IMR-90 (cell line): ENCODE results near the gene TSC22D3. TPM values are rescaled to one million over a fixed set of nuclear protein-coding genes. Genes with fewer than 3 reads are reported as not detected.

Source experiments
- ATAC-seq: fragments of 200-7000 bp; cut with Tn5 transposase; 2 replicates; pipeline ENCODE4 v1.9.1; 2020; ENCODE audit warnings: low read depth, mild to moderate bottlenecking, moderate library complexity
- BruUV-seq: library from RNA; stranded (reverse); fragments of 400-500 nt; replicated peaks from 2 replicates; lab custom pipeline; 2021; lab: Mats Ljungman, UMichigan
- CTCF ChIA-PET: fragments of 300-600 bp; formaldehyde crosslinking; extraction: SDS; loops from one replicate; lab custom pipeline; 2021; ENCODE audit warnings: antibody characterized with exemption; lab: Yijun Ruan, JAX
- POLR2A ChIA-PET: fragments of 300-600 bp; sonication (Branson Sonifier 250); formaldehyde crosslinking; loops from one replicate; lab custom pipeline; 2022; ENCODE audit warnings: antibody characterized with exemption; ENCODE audit not compliant: unreplicated experiment; lab: Charles Lee
- DNase-seq: peaks from one replicate; pipeline ENCODE4 v3.0.0; 2013
- H2AFZ ChIP-seq: replicated peaks from 2 replicates; pipeline ENCODE3; 2013; ENCODE audit warnings: low read length, mild to moderate bottlenecking; ENCODE audit not compliant: poor library complexity
- H2AK5ac ChIP-seq: 2 replicates; pipeline ENCODE4 v1.6.1; 2013; ENCODE audit warnings: low read depth, low read length, inconsistent platforms
- H2AK9ac ChIP-seq: replicated peaks from 2 replicates; pipeline ENCODE3; 2013; ENCODE audit warnings: mild to moderate bottlenecking, low read depth, low read length, moderate library complexity; ENCODE audit not compliant: poor library complexity
- H2BK120ac ChIP-seq: 2 replicates; pipeline ENCODE4 v1.6.1; 2013; ENCODE audit warnings: low read depth, low read length, inconsistent platforms
- H2BK15ac ChIP-seq: 3 replicates; pipeline ENCODE4 v1.6.1; 2013; ENCODE audit warnings: low read depth, low read length, inconsistent platforms
- H2BK20ac ChIP-seq: 2 replicates; pipeline ENCODE4 v1.6.1; 2013; ENCODE audit warnings: low read depth, mild to moderate bottlenecking, inconsistent platforms, low read length, moderate library complexity
- H2BK5ac ChIP-seq: 2 replicates; pipeline ENCODE4 v1.6.1; 2013; ENCODE audit warnings: mild to moderate bottlenecking, low read depth, low read length, inconsistent platforms; ENCODE audit not compliant: poor library complexity, severe bottlenecking
- H3K14ac ChIP-seq: replicated peaks from 2 replicates; pipeline ENCODE4 v1.6.1; 2013; ENCODE audit warnings: low read depth, low read length, inconsistent platforms
- H3K18ac ChIP-seq: 2 replicates; pipeline ENCODE4 v1.6.1; 2013; ENCODE audit warnings: low read depth, low read length, control low read depth
- H3K23ac ChIP-seq: 2 replicates; pipeline ENCODE4 v1.6.1; 2013; ENCODE audit warnings: low read depth, low read length, inconsistent platforms
- H3K27ac ChIP-seq: 2 replicates; pipeline ENCODE4 v1.5.1; 2013; ENCODE audit warnings: mild to moderate bottlenecking, control low read depth, low read length; ENCODE audit not compliant: insufficient read depth
- H3K27me3 ChIP-seq: 2 replicates; pipeline ENCODE4 v1.6.1; 2013; ENCODE audit warnings: low read length; ENCODE audit not compliant: control insufficient read depth, insufficient read depth
- H3K36me3 ChIP-seq: 2 replicates; pipeline ENCODE4 v1.6.1; 2013; ENCODE audit warnings: low read length, mixed read lengths; ENCODE audit not compliant: control insufficient read depth, insufficient read depth
- H3K4ac ChIP-seq: 2 replicates; pipeline ENCODE4 v1.6.1; 2013; ENCODE audit warnings: low read depth, low read length, inconsistent platforms
- H3K4me1 ChIP-seq: 2 replicates; pipeline ENCODE4 v1.6.1; 2013; ENCODE audit warnings: low read length, mixed read lengths; ENCODE audit not compliant: control insufficient read depth, insufficient read depth
- H3K4me2 ChIP-seq: 2 replicates; pipeline ENCODE4 v1.6.1; 2013; ENCODE audit warnings: low read depth, mild to moderate bottlenecking, control low read depth, low read length, moderate library complexity
- H3K4me3 ChIP-seq: 2 replicates; pipeline ENCODE4 v1.5.1; 2013; ENCODE audit warnings: low read depth, mild to moderate bottlenecking, control low read depth, low read length, moderate library complexity; ENCODE audit not compliant: insufficient read depth
- H3K56ac ChIP-seq: 2 replicates; pipeline ENCODE4 v1.6.1; 2013; ENCODE audit warnings: low read length, inconsistent platforms; ENCODE audit not compliant: insufficient read depth; ENCODE audit errors: extremely low read depth
- H3K79me1 ChIP-seq, 2 experiments: 2 replicates each; pipeline ENCODE4 v1.6.1; 2013; ENCODE audit warnings: low read length in 2 of 2, inconsistent platforms in 1 of 2, low read depth in 1 of 2
- H3K9ac ChIP-seq: 2 replicates; pipeline ENCODE4 v1.6.1; 2013; ENCODE audit warnings: low read depth, low read length, control low read depth
- H3K9me1 ChIP-seq: 2 replicates; pipeline ENCODE4 v1.6.1; 2013; ENCODE audit warnings: low read length, inconsistent platforms; ENCODE audit not compliant: insufficient read depth
- H3K9me3 ChIP-seq: 2 replicates; pipeline ENCODE4 v1.6.1; 2013; ENCODE audit warnings: low read length; ENCODE audit not compliant: control insufficient read depth, insufficient read depth
- H4K20me1 ChIP-seq: 2 replicates; pipeline ENCODE4 v1.6.1; 2013; ENCODE audit warnings: low read length, inconsistent platforms; ENCODE audit not compliant: insufficient read depth
- H4K5ac ChIP-seq: 2 replicates; pipeline ENCODE4 v1.6.1; 2013; ENCODE audit warnings: mild to moderate bottlenecking, low read depth, low read length, control low read depth
- H4K8ac ChIP-seq, 2 experiments: 2 replicates each; pipeline ENCODE4 v1.6.1; 2013; ENCODE audit warnings: low read depth in 2 of 2, low read length in 2 of 2, control low read depth in 1 of 2, inconsistent platforms in 1 of 2
- H4K91ac ChIP-seq: 2 replicates; pipeline ENCODE4 v1.6.1; 2013; ENCODE audit warnings: low read depth, low read length, inconsistent platforms; ENCODE audit not compliant: insufficient read depth
- BHLHE40 ChIP-seq: fragments of 150-350 bp; IDR thresholded peaks from 2 replicates; pipeline ENCODE4 v1.6.1; 2016; ENCODE audit warnings: mild to moderate bottlenecking, low read depth, low read length
- CEBPB ChIP-seq: IDR thresholded peaks from 2 replicates; pipeline ENCODE4 v1.6.1; 2012; ENCODE audit warnings: low read depth, low read length, improper control_type of control experiment
- CHD1 ChIP-seq: IDR thresholded peaks from 2 replicates; pipeline ENCODE4 v1.6.1; 2012; ENCODE audit warnings: low read depth, low read length, improper control_type of control experiment
- FOS ChIP-seq: fragments of 150-350 bp; IDR thresholded peaks from 2 replicates; pipeline ENCODE4 v1.6.1; 2016; ENCODE audit warnings: low read depth, low read length
- MAFK ChIP-seq: IDR thresholded peaks from 2 replicates; pipeline ENCODE4 v1.6.1; 2012; ENCODE audit warnings: low read depth, low read length, improper control_type of control experiment
- MAZ ChIP-seq: IDR thresholded peaks from 2 replicates; pipeline ENCODE4 v1.6.1; 2012; ENCODE audit warnings: low read depth, mild to moderate bottlenecking, low read length, improper control_type of control experiment, moderate library complexity, borderline replicate concordance
- MXI1 ChIP-seq: IDR thresholded peaks from 2 replicates; pipeline ENCODE4 v1.6.1; 2012; ENCODE audit warnings: low read depth, mild to moderate bottlenecking, low read length, moderate library complexity, borderline replicate concordance
- NFE2L2 ChIP-seq: fragments of 150-350 bp; IDR thresholded peaks from 2 replicates; pipeline ENCODE4 v1.6.1; 2016; ENCODE audit warnings: low read depth, mild to moderate bottlenecking, low read length
- POLR2A ChIP-seq: IDR thresholded peaks from 2 replicates; pipeline ENCODE4 v1.6.1; 2012; ENCODE audit warnings: mild to moderate bottlenecking, low read depth, low read length
- RAD21 ChIP-seq: IDR thresholded peaks from 2 replicates; pipeline ENCODE4 v1.6.1; 2012; ENCODE audit warnings: low read length, improper control_type of control experiment
- RCOR1 ChIP-seq: IDR thresholded peaks from 2 replicates; pipeline ENCODE4 v1.6.1; 2012; ENCODE audit warnings: mild to moderate bottlenecking, low read length, improper control_type of control experiment; ENCODE audit not compliant: insufficient replicate concordance
- RFX5 ChIP-seq: IDR thresholded peaks from 2 replicates; pipeline ENCODE4 v1.8.0; 2012; ENCODE audit warnings: low read depth, mild to moderate bottlenecking, low read length, moderate library complexity
- SMC3 ChIP-seq: fragments of 150-350 bp; IDR thresholded peaks from 2 replicates; pipeline ENCODE4 v1.6.1; 2016; ENCODE audit warnings: low read depth, mild to moderate bottlenecking, antibody characterized with exemption, low read length, moderate library complexity
- WGBS, 2 experiments: methylation state at CpG; one replicate each; pipeline versions ENCODE4 v1.1.5 to v1.1.7; 2013; ENCODE audit warnings: missing lambda C conversion rate in 2 of 2; ENCODE audit not compliant: insufficient read length in 1 of 2; ENCODE audit errors: extremely low coverage in 2 of 2; 5-methylcytosine and 5-hydroxymethylcytosine counted together
- dilution Hi-C: fragments of 300-500 bp; cut with HindIII; formaldehyde crosslinking; loops from one replicate; pipeline ENCODE4 v1.14.3; 2018; ENCODE audit warnings: low sequenced_read_pairs; ENCODE audit not compliant: unreplicated experiment
- in situ Hi-C: fragments of 300-500 bp; cut with MboI; formaldehyde crosslinking; loops from 3 replicates; pipeline ENCODE4 v1.14.3; 2019; ENCODE audit warnings: low sequenced_read_pairs, inconsistent platforms, mixed read lengths
- intact Hi-C: fragments of 100-400 bp; cut with micrococcal nuclease; formaldehyde crosslinking; loops from 2 replicates; pipeline ENCODE4 v1.10.0; 2022
- polyA plus RNA-seq, 3 experiments: library from polyadenylated mRNA; depleted of rRNA; stranded (reverse); fragments of >200 nt; gene quantifications; 2 replicates each; pipeline ENCODE4 v1.2.3, GENCODE V29; 2012; ENCODE audit warnings: low replicate concordance in 1 of 3
- total RNA-seq: library from RNA; depleted of rRNA; stranded (reverse); fragments of >200 nt; gene quantifications from 2 replicates; pipeline ENCODE4 v1.2.3, GENCODE V29; 2012
- TF ChIP-seq, protein P1 (sequence below): fragments of 150-350 bp; IDR thresholded peaks from 2 replicates; pipeline ENCODE4 v1.6.1; 2017; ENCODE audit warnings: mild to moderate bottlenecking, antibody characterized with exemption, low read length, low read depth
- TF ChIP-seq, protein P2 (sequence below): fragments of 150-350 bp; IDR thresholded peaks from 2 replicates; pipeline ENCODE4 v1.6.1; 2016; ENCODE audit warnings: low read depth, mild to moderate bottlenecking, low read length, moderate library complexity, borderline replicate concordance
- TF ChIP-seq, protein P3 (sequence below): conservative IDR thresholded peaks from 2 replicates; pipeline ENCODE4 v1.5.1; 2012; ENCODE audit warnings: mild to moderate bottlenecking, low read depth, low read length, improper control_type of control experiment

TSC22D3 gene
- total and polyA plus RNA-seq, 2 of the 4 experiments (the other 2 are of a cell fraction), result 9.9 to 14.0 TPM

DNA sequence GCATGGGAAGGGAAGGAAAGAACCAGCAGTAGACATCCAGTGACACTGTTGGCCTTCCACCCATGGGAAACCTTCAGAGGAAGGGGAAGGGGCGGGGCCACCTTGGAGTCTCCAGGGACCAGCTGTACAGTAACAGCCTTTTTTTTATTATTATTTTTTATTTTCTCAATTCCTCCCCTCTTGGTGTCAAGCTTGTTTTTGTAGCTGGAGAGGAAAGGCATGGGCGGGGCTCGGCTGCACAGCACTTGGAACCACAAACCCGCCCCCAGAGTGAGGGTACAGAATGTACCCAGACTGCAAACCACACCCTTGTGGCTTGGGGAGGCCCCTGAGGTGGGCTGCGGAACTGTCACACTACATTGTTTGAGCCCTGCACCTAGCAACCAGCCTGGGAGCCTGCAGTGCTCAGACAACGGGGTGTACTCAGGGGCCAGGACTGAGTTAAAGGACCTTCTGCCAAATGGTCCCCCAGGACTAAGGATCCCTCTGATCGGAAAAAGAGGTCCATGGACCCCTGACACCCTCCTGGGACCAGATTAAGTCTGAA, 101.6 kb downstream of the TSC22D3 start:
- in situ Hi-C loops (no loop called here), intact Hi-C loops (no loop called here), dilution Hi-C loops (no loop called here)
- H3K9me1 ChIP-seq, result no peaks in the 10 kb centered on the region
- peaks cover 9% of the 10 kb centered on the region; the same call in 1 of the 2 replicates for H3K27me3 ChIP-seq
- CTCF ChIA-PET, result interaction anchor here (2.0 kb wide), 1 partner anchor 43 kb away, joined by 8 read pairs; no protein-coding TSS in a partner anchor
- H4K20me1 ChIP-seq, result no peaks in the 10 kb centered on the region
- no peak overlapping the region for H3K56ac ChIP-seq
- H3K4me2 ChIP-seq, result no peak overlapping the region
- no peak overlapping the region for H2BK15ac ChIP-seq
- 0 out of 2 replicates have a peak, but pooled peaks cover 1% of the 10 kb centered on the region for H3K4me1 ChIP-seq
- no peak overlapping the region for H2AK5ac ChIP-seq
- DNase-seq, result no peak
- no peak overlapping the region for H3K4ac ChIP-seq
- H3K9me3 ChIP-seq, result no peaks in the 10 kb centered on the region
- H2BK20ac ChIP-seq, result no peak overlapping the region
- no peaks in the 10 kb centered on the region for H3K79me1 ChIP-seq
- H4K5ac ChIP-seq, result no peak overlapping the region
- no peak overlapping the region for H2AK9ac ChIP-seq
- H3K23ac ChIP-seq, result no peak overlapping the region
- no peak overlapping the region for H2BK5ac ChIP-seq
- no peak overlapping the region for H4K91ac ChIP-seq
- no peak overlapping the region for H3K14ac ChIP-seq
- no TSS peak for BruUV-seq
- H3K36me3 ChIP-seq, result no peaks in the 10 kb centered on the region
- H3K27ac ChIP-seq, result no peak overlapping the region
- no peak overlapping the region for H2AFZ ChIP-seq
- no peak overlapping the region for H3K4me3 ChIP-seq
- H4K8ac ChIP-seq, result no peak overlapping the region
- 80% methylated on average over 1 of the region's 7 CpGs; no CpG with 5 or more reads in 1 of the 2 experiments for WGBS, 2 experiments
- no peak overlapping the region for H3K9ac ChIP-seq
- H2BK120ac ChIP-seq, result no peak overlapping the region
- ATAC-seq, result no peak
- H3K18ac ChIP-seq, result no peak overlapping the region
- POLR2A ChIA-PET, result no interaction called here
- TF ChIP-seq CHD1 (no peak), MAFK (no peak), POLR2A (no peak), RAD21 (no peak), RCOR1 (no peak), BHLHE40 (no peak), NFE2L2 (no peak), MXI1 (no peak), MAZ (no peak), RFX5 (no peak), FOS (no peak), SMC3 (no peak), CEBPB (no peak)
- TF ChIP-seq, protein P1, sequence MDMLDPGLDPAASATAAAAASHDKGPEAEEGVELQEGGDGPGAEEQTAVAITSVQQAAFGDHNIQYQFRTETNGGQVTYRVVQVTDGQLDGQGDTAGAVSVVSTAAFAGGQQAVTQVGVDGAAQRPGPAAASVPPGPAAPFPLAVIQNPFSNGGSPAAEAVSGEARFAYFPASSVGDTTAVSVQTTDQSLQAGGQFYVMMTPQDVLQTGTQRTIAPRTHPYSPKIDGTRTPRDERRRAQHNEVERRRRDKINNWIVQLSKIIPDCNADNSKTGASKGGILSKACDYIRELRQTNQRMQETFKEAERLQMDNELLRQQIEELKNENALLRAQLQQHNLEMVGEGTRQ, result no peak
- TF ChIP-seq, protein P2, sequence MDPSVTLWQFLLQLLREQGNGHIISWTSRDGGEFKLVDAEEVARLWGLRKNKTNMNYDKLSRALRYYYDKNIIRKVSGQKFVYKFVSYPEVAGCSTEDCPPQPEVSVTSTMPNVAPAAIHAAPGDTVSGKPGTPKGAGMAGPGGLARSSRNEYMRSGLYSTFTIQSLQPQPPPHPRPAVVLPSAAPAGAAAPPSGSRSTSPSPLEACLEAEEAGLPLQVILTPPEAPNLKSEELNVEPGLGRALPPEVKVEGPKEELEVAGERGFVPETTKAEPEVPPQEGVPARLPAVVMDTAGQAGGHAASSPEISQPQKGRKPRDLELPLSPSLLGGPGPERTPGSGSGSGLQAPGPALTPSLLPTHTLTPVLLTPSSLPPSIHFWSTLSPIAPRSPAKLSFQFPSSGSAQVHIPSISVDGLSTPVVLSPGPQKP, result no peak
- TF ChIP-seq, protein P3, sequence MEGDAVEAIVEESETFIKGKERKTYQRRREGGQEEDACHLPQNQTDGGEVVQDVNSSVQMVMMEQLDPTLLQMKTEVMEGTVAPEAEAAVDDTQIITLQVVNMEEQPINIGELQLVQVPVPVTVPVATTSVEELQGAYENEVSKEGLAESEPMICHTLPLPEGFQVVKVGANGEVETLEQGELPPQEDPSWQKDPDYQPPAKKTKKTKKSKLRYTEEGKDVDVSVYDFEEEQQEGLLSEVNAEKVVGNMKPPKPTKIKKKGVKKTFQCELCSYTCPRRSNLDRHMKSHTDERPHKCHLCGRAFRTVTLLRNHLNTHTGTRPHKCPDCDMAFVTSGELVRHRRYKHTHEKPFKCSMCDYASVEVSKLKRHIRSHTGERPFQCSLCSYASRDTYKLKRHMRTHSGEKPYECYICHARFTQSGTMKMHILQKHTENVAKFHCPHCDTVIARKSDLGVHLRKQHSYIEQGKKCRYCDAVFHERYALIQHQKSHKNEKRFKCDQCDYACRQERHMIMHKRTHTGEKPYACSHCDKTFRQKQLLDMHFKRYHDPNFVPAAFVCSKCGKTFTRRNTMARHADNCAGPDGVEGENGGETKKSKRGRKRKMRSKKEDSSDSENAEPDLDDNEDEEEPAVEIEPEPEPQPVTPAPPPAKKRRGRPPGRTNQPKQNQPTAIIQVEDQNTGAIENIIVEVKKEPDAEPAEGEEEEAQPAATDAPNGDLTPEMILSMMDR, result no peak
